Fibroblast of peridontal ligament (primary cell): Measurements from ENCODE around the gene ATP5F1D.

Experiments used
- DNase-seq: peaks from one replicate; pipeline ENCODE4 v3.0.0-alpha.2; 2010; ENCODE audit errors: extremely low read depth

ATP5F1D gene

DNA sequence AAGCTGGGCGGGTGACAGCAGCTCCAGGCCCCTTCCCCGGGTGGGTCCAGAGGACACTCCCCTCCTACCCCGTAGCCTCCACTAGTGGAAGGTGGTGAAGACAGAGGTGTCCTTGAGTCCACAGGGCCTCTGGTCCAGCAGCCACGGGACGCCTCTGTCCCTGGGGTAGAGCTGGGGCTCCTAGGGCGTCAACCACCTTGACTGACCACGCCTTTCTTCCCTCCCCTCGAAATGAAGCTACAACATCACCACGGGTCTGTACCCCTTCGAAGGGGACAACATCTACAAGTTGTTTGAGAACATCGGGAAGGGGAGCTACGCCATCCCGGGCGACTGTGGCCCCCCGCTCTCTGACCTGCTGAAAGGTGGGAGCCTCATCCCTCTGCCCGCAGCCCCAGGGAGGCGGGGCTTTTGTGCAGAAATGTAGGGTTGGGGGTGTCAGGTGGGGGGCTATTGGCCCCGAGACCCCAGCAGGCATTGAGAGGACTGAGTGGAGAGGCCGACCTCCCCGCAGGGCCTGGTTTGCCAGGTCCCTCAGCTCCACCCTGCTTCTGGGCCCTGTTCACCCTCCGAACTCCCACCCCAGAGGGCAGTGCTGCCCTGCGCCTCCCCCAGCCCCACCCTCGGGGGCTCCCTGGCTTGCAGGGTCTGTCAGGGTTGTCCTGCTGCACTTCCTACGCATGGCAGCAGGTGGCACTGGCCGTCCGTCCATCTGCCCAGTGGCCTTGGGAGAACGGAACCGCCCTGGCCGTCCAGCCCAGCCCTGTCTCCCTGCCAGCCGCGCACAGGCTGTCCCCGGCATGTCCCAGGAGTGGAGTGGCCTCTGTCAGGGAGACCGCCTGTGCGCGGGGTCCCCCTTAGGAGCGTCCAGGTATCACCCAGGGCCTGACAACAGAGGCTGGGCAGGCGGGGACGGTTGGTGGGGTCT lies 20.3 kb upstream of the ATP5F1D start:
- peak; percentile 33 for DNase-seq

DNA sequence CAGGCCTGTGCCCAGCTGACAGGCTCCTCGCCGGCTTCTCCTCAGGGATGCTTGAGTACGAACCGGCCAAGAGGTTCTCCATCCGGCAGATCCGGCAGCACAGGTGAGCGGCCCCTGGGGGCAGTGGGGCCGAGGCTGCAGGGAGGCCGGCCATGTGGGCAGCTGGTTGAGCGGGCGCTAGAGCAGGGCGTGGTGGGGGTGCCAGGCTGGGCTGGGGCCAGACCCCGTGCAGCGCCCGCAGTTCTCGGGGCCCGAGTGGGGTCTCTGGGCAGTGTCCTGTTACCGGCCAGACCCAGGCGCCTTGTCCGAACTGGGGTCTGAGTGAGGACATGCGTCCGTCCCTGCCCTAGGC lies 19.7 kb upstream of the ATP5F1D start:
- DNase-seq: no peak

DNA sequence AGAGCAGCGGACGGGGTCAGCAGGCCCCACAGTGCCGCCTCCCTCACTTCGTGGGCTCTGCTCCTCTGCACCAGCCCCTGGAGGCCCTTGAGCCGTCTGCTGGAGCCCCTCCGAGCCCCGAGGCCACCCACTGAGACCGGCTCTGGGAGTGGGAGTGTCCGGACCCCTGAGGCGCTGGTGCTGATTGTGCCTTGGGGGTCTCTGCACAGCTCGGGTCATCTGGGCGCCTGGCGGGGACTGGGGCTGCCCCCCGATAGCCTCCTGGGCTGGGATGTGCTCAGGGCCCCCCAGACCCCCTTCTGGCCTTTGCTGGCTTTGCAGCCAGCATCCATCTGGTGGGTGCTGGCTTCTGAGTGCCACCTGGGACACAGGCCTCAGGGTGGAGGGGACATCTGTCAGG lies 19.2 kb upstream of the ATP5F1D start:
- no peak for DNase-seq

DNA sequence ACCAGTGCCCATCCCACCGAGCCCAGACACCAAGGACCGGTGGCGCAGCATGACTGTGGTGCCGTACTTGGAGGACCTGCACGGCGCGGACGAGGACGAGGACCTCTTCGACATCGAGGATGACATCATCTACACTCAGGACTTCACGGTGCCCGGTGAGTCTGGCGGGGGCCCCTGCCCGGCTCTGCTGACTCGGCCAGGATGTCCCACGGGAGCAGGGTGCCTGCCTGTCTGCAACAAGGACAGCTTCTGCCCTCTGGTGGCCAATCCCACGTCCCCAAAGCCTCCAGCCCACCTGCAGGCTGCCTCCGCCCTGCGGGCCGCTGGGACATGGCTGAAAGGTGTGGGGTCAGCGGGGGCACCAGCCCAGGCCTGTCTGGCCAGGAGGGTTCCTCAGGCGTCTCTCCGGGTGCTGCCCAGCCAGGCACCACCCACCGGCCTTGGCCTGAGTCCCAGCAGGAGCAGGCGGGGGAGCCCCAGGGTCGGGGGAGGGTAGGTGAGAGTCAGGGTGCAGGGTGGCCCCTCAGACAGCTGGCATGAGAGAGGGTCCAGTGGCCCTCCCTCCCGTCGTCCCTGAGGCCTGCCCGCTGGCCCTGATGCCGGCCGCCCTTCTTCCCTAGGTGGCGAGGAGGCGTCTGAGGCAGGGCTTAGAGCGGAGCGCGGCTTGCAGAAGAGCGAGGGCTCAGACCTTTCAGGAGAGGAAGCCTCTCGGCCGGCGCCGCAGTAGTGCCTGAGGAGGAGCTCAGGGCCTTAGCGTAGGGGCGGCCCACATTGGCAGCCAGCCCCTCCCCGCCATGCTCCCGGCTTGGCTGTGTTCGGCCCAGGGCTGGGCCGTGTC lies 18.3 kb upstream of the ATP5F1D start:
- DNase-seq: peak; percentile 15

DNA sequence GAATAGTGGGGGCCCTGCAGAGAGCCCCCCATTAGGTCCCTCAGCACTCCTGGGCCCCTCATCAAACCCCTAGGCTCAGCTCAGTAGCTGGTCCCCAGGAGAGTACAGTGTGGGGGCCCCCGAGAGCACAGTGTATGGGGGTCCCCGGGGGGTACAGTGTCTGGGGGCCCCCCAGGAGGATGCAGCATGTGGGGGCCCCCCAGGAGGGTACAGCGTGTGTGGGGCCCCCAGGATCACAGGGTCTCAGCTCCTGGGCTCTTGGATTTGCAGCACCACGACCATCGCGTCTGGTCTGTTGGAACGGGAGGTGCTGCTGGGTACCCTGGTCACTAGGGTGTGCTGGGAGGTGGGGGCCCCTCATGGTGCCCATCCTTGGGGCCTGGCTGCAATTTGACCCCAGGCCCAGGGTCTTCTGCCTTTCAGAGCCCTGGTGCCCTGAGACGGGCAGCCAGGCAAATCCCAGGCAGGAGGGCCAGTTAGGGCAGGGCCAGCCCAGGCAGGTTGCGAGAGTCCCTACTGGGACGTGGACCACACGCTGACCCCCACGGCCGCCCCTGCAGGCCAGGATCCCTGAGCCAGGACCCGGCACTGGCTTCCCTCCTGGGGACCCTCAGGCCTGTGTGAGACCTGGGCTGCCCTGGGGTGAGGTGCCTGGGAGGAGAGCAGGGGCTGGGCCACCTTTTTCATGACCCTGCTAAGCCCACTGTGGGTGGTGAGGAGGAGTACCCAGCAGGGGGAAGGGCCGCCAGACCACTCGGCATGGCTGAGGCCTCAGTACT lies 17.3 kb upstream of the ATP5F1D start:
- no peak for DNase-seq

DNA sequence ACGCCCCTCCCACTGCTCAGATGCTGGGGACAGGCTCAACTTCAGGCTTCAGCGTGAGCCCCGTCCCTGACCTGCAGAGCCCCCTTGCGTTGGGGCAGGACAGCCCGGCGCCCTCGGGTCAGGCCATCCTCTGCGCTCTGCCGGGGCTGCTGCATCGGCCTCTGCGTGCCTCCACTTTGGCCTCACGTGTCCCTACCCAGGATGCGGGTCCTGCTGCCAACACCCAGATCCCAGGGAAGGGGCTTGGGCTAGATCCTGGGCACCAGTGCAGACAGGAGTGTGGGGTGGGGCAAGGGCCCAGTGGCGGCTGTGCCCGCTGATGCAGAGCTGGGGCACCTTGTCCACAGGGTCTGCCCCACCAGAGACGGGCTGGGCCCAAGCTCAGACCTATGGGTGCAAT lies 16.7 kb upstream of the ATP5F1D start:
- no peak for DNase-seq

DNA sequence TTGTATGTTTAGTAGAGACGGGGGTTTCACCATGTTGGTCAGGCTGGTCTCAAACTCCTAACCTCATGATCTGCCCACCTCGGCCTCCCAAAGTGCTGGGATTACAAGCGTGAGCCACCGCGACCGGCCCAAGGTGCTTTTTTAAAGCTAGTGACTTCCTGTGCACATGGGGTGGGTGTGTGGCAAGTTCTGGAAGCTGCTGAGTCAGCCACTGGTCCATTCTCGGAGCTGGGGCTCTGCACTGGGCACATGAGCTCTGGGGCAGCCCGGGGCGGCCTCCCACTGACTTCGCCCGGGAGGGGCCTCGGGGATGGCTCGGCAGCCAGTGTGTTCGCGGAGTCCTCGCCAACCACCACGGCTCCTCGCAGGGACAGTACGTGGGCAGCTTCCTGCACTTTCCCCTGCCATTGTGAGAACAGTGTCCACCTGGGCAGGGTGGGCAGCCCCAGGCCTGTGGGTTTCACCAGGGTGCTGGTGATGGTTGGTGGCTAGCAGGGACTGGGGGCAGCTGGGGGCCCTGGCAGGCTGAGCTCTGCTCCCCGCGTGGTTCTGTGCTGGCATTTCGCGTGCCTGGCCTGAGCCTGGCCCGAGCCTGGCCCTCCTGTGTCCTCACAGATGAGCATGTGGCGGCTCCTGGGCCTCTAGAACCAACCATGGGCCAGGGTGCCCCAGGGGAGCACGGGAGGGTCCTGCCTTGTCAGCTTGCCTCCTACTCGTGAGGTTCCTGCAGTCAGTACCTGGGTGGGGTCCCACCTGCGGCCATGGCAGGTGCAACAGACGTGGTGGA lies 15.9 kb upstream of the ATP5F1D start:
- no peak for DNase-seq

DNA sequence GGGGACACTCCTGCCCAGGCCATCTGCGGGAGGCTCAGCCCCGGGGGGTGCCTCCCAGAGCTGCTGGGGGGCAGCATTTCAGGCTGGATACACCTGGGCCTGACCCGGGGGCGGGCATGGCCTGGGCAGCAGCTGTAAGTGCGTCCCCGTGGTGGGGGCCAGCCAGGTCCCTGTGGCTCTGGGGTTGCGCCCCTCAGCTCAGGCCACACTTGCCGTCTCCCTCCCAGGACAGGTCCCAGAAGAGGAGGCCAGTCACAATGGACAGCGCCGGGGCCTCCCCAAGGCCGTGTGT lies 15.4 kb upstream of the ATP5F1D start:
- DNase-seq: no peak

DNA sequence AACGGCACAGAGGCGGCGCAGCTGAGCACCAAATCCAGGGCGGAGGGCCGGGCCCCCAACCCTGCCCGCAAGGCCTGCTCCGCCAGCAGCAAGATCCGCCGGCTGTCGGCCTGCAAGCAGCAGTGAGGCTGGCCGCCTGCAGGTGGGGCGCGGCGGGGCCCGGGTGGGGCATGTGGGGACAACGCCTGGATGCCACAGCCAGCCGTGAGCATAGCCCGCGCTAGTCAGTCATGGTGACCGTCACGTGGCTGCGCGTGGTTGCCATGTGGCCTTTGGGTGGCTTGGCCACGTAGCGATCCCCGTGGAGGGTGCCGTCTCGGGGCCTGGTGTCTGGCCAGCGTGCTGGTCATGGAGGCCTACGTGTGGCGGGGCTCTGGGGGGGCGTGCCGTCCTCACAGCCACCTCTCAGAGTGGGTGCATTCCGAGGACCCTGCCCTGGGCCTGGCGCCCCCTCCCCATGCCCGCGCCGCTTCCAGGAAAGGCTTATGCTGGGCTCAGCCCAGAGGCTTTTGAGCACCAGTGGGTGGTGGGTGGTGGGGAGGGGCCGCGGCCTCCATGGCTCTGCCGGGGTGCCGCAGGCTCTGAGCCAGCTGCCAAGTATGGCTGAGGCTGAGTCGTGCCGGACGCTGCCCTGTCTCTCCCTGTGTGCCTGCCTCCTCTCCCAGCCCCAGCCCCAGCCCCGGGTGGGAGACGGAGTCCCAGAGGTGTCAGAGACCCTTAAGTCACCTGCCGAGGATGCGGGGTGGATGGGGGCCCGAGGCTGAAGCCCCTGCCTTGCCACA lies 14.8 kb upstream of the ATP5F1D start:
- no peak for DNase-seq

DNA sequence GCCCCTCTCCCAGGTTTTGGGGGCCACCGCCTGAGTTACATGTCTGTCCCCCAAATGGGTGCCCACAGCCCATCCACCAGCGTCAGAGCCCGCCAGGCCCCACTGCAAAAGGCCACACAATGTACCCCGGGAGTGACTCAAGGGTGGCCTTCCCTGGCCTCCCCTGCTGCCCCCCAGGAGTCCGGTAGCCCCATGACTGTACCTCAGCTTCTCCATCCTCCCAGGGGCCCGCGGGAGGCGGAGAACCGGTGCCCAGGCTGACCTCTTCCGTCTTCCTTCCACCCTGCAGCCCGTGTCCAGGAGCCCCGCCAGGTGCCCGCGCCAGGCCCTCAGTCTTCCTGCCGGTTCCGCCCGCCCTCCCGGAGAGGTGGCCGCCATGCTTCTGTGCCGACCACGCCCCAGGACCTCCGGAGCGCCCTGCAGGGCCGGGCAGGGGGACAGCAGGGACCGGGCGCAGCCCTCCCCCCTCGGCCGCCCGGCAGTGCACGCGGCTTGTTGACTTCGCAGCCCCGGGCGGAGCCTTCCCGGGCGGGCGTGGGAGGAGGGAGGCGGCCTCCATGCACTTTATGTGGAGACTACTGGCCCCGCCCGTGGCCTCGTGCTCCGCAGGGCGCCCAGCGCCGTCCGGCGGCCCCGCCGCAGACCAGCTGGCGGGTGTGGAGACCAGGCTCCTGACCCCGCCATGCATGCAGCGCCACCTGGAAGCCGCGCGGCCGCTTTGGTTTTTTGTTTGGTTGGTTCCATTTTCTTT lies 14.1 kb upstream of the ATP5F1D start:
- no peak for DNase-seq

DNA sequence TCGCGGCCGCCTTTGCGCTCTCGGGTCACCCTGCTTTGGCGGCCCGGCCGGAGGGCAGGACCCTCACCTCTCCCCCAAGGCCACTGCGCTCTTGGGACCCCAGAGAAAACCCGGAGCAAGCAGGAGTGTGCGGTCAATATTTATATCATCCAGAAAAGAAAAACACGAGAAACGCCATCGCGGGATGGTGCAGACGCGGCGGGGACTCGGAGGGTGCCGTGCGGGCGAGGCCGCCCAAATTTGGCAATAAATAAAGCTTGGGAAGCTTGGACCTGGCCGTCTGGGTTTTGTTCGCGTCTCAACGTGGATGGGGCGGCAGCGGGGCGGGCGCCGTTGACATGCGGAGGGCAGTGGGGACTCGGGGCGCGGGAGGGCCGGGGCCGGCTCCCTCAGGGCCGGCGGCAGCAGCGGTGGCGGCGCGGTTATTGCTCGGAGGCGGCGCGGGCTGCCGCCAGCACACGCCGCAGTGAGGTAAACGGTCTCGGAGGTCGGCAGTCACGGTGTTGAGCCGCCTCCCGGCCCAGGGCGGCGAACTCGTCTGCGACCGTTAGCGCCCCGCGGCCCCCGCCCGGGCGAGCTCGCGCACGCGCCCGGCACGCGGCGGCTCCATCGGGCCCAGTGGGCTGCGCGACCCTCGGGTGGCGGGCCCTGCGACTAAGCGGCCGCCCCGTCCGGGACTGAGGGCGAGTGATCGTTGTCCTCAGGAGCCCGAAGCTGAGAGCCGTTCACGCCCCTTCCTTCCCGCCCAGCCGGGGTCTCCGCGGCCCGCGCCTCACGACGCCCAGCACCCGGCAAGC lies 13.2 kb upstream of the ATP5F1D start:
- no peak for DNase-seq

DNA sequence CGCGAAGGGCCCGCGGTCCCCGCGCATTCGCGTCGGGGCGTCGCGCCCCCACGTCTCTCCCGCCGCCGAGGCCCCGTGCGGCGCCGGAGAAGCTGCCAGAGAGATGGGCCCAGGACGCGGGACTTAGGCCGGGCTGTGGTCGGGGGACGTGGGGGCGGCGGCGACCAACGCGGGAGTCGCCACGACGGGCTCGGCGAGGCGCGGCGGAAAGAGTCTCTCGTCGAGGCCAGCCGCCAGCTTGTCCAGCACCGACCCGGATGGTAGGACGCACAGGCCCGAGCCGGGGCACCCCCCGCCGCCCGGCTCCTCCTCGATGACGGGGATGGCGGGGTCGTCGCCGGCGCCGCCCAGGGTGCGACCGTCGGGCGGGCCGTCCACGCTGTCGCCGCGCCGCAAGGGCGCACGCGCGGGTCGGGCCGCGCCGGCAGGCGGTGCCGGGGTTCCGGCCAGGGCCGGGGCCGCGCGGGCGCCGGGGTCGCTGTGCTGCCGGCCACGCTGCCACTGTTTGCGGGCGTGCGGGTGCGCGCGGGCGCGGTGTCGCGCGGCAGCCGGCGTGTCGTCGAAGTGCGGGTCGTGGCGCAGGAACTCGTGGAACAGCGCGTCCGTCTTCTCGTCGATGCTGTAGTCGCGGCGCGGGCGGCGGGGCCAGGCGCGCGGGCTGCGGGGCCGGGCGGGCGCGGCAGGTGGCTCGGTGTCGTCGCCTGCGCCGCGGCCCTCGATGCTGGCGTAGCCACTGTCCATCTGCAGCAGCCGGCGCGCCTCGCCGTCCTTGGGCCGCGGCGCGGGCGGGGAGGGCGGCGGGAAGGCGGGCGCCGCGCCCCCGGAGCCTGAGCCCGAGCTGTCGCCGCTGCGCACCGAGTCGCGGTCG lies 12.3 kb upstream of the ATP5F1D start:
- no peak for DNase-seq

DNA sequence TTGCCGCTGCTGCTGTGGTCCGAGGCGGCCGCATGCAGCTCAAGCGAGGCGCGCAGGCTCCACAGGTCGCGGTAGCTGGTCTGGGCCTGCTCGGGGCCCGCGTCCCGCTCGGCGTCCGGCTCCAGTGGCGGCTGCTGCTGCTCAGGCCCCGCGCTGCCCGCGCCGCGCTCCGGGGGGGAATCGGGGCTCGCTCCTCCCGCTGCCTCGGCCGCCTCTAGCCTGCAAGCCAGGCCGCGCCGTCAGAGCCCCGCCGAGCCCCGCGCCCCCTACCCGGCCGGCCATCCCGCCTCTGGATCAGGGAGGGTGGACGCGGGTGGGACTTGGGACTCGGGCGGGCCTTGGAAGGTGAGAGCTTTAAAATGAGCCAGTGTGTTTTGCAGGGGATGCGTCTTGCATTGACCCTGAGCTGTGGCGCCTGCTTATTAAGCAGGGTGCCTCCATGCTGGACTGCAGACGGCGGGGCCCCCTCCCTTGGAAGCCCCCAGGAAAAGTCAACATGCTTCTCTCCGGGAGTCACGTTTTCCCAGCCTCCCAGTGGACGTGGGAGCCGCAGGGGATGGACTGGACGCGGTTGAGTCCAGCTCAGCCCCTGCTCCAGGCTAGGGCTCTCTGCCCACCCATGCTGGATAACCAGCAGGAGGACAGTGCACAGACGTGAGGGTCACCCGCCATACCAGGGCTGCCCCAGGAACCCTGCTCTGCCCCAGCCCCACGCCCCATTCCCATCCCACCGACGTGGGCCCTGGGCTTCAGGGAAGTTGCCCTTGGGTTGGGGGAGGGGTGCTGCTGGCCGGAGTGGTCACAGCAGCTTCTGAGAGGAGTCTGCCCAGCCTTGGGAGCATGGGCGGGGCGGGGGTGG lies 11.4 kb upstream of the ATP5F1D start:
- no peak for DNase-seq

DNA sequence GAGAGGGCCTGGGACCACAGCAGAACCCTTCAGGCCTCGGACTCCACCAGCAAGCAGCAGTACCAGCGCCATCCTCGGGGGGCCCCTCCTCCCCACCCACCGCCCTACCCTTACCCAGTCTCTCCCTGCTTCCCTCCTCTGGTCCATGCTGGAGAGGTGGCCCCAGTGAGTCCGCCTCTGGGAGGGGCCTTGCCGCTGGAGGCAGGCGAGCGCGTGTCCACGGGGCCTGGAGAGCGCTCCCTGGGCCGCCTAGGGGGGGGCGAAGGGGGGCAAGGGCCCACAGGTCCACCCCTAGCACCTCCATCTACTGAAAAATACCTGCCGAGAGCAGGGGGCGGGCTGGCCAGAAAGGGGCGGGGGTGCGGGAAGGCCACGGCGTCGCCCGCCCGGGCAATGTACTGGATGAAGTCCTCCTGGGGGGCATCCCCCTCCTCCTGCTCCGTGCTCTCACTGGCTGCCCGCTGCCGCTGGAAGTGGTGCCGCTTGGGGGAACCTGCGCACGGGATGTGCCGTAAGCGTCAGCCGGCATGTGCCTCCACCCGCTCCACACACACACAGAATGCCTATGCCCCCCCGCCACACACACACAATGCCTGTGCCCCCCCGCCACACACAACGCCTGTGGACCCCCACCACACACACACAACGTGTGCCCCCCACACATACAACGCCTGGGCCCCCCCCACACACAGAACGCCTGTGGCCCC lies 10.6 kb upstream of the ATP5F1D start:
- no peak for DNase-seq

DNA sequence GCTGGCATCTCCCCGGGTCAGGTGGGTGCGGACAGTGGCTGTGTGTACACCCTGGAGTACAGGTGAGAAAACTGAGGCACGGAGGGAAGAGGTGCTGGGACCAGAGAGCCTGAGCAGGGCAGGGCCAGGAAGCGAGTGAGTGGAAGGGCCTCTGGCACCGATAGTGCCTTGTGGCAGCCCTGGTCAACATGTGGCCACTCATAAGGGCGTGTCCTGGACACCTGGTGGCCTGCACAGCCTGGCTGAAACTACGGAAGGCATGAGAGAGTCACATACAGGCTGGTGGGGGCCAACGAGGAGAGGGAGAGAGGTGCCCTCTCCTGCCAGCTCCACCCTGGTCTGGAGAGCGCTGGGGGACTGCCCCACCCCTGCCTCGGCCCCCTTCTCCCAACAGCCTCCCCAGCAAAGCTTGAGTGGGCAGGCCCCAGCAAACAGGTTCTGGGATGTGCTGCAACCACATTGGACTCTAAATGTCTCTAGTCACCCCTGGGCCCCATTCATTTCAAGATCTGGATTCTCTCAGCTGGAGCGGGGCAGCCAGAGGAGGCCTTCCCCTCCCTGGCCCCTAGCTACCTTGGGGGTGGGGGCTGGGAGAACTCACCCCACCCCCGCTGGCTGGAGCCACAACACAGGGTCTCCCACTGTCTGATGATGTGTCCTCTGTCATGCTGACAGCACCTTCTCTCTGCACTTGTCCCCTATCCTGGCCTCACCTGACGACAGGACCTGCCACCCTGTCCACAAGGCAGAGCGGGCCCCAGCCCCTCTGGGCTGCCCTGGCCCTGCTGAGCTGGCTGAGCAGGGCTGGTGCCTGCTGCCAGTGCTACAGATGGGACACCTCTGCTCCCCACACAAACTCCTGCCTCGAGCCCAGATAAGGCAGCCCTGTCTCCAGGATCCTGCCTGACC lies 9.6 kb upstream of the ATP5F1D start:
- no peak for DNase-seq

DNA sequence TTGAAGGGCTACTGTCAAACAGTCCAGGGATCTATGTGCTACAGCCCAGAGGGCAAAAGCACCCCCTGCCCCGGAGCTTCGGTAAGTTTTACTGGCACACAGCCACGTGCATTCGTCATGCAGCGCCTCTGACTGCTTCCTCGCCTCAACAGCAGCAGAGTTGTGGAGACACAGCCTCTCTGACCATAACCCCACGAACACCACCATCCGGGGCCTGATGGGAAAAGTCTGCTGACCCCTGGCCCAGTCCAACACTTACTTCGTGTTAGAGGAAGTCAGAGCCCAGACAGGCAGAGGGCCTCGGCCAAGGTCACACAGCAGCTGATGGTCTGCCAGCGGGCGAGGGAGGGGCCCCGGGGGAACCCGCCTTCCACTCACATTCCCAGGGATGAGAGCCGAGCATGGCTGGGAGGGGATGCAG lies 8.9 kb upstream of the ATP5F1D start:
- no peak for DNase-seq
